ENCODE results near the gene SCP2D1. TPM values are rescaled to one million over a fixed set of nuclear protein-coding genes. Genes with fewer than 3 reads are reported as not detected.

Gene SCP2D1
- total and polyA plus RNA-seq, 2 of the 8 experiments (the other 6 are each of a cell fraction or from before 2014, with no cell fraction given): not detected

DNA sequence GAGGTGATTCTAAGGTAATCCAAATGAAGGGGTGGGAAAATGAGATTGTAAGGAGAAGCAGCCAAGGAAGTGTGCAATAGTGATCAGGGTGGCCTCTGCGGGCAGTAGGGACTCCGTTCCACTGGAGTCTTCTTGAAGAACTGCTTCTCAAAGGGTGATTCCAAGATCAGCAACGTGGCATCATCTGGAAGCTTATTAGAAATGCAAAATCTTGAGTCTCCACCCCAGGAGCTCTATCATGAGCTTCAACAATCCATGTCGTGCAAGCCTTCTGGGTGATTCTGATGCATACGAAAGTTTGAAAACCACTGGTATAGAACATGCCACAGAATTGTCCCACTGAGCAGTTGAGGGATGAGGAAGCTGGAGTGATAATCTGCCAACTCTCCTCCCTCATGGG is 31.4 kb downstream of the SCP2D1 start (continued):
- TF ChIP-seq HDAC6 (IDR thresholded peaks at IDR 0.05; ENCODE audit: low read depth, low read length) (no peak), CREB1 (IDR thresholded peaks at IDR 0.05) (no peak)
